ENCODE data around the gene CACNA1C.

The CACNA1C gene

GRCh38 chr12:2345902-2346301, 293.1 kb downstream of the CACNA1C start:
- H3K27me3 ChIP-seq (ENCODE audit: insufficient read depth, low read depth, severe bottlenecking): no peaks in the 10 kb centered on the region
- no peaks in the 10 kb centered on the region for H3K9me3 ChIP-seq (ENCODE audit: severe bottlenecking)
- H3K27ac ChIP-seq: no peak overlapping the region
- TF ChIP-seq CTCF (IDR thresholded peaks at IDR 0.05; ENCODE audit: low read depth, low read length): no peak
- no peaks in the 10 kb centered on the region for H3K36me3 ChIP-seq
- H3K4me3 ChIP-seq (ENCODE audit: low read depth, low read length): no peak overlapping the region
- no peak for DNase-seq

- Histone ChIP-seq H3K9me3 (ENCODE audit: severe bottlenecking) (no peaks in the 10 kb centered on the region), H3K4me3 (ENCODE audit: low read depth, low read length) (no peak overlapping the region), H3K36me3 (no peaks in the 10 kb centered on the region), H3K27ac (no peak overlapping the region), H3K27me3 (ENCODE audit: insufficient read depth, low read depth, severe bottlenecking) (no peaks in the 10 kb centered on the region)
- no peak for TF ChIP-seq CTCF (IDR thresholded peaks at IDR 0.05; ENCODE audit: low read depth, low read length)
- no peak for DNase-seq
Measured at GRCh38 chr12:2346416-2346815, 293.6 kb downstream of the CACNA1C start.

DNA sequence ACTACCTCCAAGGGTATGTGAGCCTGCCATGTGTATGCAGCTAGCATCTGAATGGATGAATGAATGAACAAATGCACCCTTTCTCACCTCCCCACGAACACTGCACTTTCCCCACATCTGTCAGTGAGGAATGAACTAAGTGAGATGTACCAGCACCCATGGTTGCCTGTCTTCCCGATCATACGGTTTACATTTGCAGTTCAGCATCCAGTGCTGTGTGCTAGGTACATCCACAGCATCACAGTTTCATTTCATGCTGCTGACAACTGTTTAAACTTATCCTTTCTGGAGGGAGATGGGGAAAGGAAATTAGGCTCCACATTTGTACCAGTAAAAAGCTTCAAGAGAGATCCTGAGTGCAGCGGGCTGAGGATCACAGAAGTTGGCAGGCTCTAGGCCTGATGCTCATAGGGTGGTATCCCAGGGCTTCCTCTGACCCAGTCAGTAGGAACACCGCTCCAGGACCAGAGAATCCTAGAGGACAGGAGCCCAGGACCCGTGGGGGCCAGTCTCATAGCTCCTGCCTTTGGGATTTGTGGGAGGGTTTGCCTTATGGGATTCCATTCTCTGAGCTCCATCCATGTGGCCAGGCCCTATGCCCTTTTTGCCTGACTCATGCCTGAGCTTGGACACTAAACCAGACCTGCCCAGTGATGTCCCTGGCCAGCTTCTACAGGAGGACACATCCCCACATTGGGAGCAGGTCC, 294.5 kb downstream of the CACNA1C start:
- Histone ChIP-seq H3K36me3 (no peaks in the 10 kb centered on the region), H3K4me3 (ENCODE audit: low read depth, low read length) (no peak overlapping the region), H3K27me3 (ENCODE audit: insufficient read depth, low read depth, severe bottlenecking) (no peaks in the 10 kb centered on the region), H3K27ac (no peak overlapping the region), H3K9me3 (ENCODE audit: severe bottlenecking) (no peaks in the 10 kb centered on the region)
- TF ChIP-seq CTCF (IDR thresholded peaks at IDR 0.05; ENCODE audit: low read depth, low read length): no peak
- no peak for DNase-seq

DNA sequence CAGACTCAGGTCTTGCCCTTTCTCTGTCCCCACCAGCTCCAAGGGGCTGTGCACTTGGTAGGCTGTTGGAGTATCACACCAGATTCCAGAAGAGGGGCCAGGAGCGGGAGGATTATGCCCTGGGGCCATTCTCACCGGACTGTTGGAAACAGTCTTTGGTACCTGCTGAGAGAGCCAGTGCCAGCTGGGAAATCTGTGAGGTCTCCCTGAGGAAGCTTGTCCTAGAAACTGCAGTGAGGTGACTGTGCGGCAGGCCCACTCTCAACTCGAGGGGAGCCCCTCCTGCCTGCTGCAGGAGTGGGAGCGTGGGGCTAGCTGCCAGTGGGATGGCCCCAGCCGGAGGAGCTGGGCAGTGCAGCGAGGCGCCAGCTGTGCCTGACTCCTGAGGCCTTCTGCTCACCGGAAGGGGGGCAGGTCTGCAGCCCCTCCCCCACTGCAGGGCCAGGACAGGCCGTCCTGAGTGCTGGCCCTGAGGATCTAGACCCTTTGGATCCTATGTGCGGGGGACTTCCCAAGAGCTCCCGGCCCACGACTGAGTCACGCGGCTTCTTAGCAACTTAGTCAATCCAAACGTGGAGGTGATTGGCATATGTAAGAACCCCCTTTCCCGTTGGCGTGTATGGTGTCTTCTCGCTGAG, 295.2 kb downstream of the CACNA1C start:
- no peaks in the 10 kb centered on the region for H3K9me3 ChIP-seq (ENCODE audit: severe bottlenecking)
- H3K27me3 ChIP-seq (ENCODE audit: insufficient read depth, low read depth, severe bottlenecking): no peaks in the 10 kb centered on the region
- no peak overlapping the region for H3K4me3 ChIP-seq (ENCODE audit: low read depth, low read length)
- no peak overlapping the region for H3K27ac ChIP-seq
- DNase-seq: no peak
- TF ChIP-seq CTCF (IDR thresholded peaks at IDR 0.05; ENCODE audit: low read depth, low read length): no peak
- H3K36me3 ChIP-seq: no peaks in the 10 kb centered on the region

GRCh38 chr12:2348482-2348852, 295.7 kb downstream of the CACNA1C start:
- no peak for TF ChIP-seq CTCF (IDR thresholded peaks at IDR 0.05; ENCODE audit: low read depth, low read length)
- Histone ChIP-seq H3K9me3 (ENCODE audit: severe bottlenecking) (no peaks in the 10 kb centered on the region), H3K4me3 (ENCODE audit: low read depth, low read length) (no peak overlapping the region), H3K27me3 (ENCODE audit: insufficient read depth, low read depth, severe bottlenecking) (no peaks in the 10 kb centered on the region), H3K36me3 (no peaks in the 10 kb centered on the region), H3K27ac (no peak overlapping the region)
- no peak for DNase-seq

GRCh38 chr12:2351161-2351560, 298.4 kb downstream of the CACNA1C start:
- no peak for TF ChIP-seq CTCF (IDR thresholded peaks at IDR 0.05; ENCODE audit: low read depth, low read length)

More at GRCh38 chr12:2351161-2351560, 298.4 kb downstream of the CACNA1C start:
- H3K27me3 ChIP-seq (ENCODE audit: insufficient read depth, low read depth, severe bottlenecking): no peaks in the 10 kb centered on the region
- no peak overlapping the region for H3K4me3 ChIP-seq (ENCODE audit: low read depth, low read length)
- no peaks in the 10 kb centered on the region for H3K36me3 ChIP-seq
- H3K27ac ChIP-seq: no peak overlapping the region
- no peaks in the 10 kb centered on the region for H3K9me3 ChIP-seq (ENCODE audit: severe bottlenecking)
- DNase-seq: no peak
